ENCODE measurements around the gene ENPP7. TPM values are rescaled to one million over a fixed set of nuclear protein-coding genes. Genes with fewer than 3 reads are reported as not detected.

The ENPP7 gene
- total RNA-seq, 3 donors from 2014 or later = not detected

GRCh38 chr17:79706931-79707850 is 23.6 kb upstream of the ENPP7 start:
- no peak overlapping the region for H3K27ac ChIP-seq
- H3K36me3 ChIP-seq = no peaks in the 10 kb centered on the region
- DNase-seq (ENCODE audit: low spot score in 2 of 2) = no peak
- no peak for TF ChIP-seq CTCF (IDR thresholded peaks at IDR 0.05)
- TF ChIP-seq POLR2A (IDR thresholded peaks at IDR 0.05) = no peak
- TF ChIP-seq POLR2AphosphoS5 (IDR thresholded peaks at IDR 0.05) = no peak
- intact Hi-C loops (cut with DNase I; ENCODE audit: low total_unique reads) = no loop called here
- H3K4me1 ChIP-seq = no peaks in the 10 kb centered on the region
- H3K4me3 ChIP-seq = no peak overlapping the region
- H3K9me3 ChIP-seq = no peaks in the 10 kb centered on the region
- peaks cover 0 to 48% of the 10 kb centered on the region in 2 donors for H3K27me3 ChIP-seq

GRCh38 chr17:79707931-79708891 is 22.5 kb upstream of the ENPP7 start:
- no peaks in the 10 kb centered on the region for H3K9me3 ChIP-seq
- H3K36me3 ChIP-seq = no peaks in the 10 kb centered on the region
- intact Hi-C loops (cut with DNase I; ENCODE audit: low total_unique reads) = no loop called here
- no peak overlapping the region for H3K27ac ChIP-seq
- peak overlapping the region in 1 of 3 donors; percentile 53 for H3K4me3 ChIP-seq
- peak in 1 of 2 donors; percentile 35 for DNase-seq (ENCODE audit: low spot score in 2 of 2)
- no peaks in the 10 kb centered on the region for H3K4me1 ChIP-seq
- TF ChIP-seq CTCF (IDR thresholded peaks at IDR 0.05) = peak; percentile 45 to 78 (median 70)
- no peak for TF ChIP-seq POLR2A (IDR thresholded peaks at IDR 0.05)
- H3K27me3 ChIP-seq = peaks cover 0 to 44% of the 10 kb centered on the region in 2 donors

- peak; percentile 43 to 68 for DNase-seq (ENCODE audit: low spot score in 2 of 2)
- H3K4me1 ChIP-seq = no peaks in the 10 kb centered on the region
- intact Hi-C loops (cut with DNase I; ENCODE audit: low total_unique reads) = no loop called here
- no peak overlapping the region for H3K4me3 ChIP-seq
- H3K27ac ChIP-seq = no peak overlapping the region
- TF ChIP-seq POLR2A (IDR thresholded peaks at IDR 0.05) (no peak), POLR2AphosphoS5 (IDR thresholded peaks at IDR 0.05) (no peak), CTCF (IDR thresholded peaks at IDR 0.05) (no peak)
- H3K9me3 ChIP-seq = no peaks in the 10 kb centered on the region
- peaks cover 0 to 28% of the 10 kb centered on the region in 2 donors for H3K27me3 ChIP-seq
- H3K36me3 ChIP-seq = no peaks in the 10 kb centered on the region
These were observed 18.9 kb upstream of the ENPP7 start for GRCh38 chr17:79711715-79712305.

- Histone ChIP-seq H3K27me3 (peaks cover 0 to 20% of the 10 kb centered on the region in 2 donors), H3K9me3 (no peaks in the 10 kb centered on the region), H3K4me3 (no peak overlapping the region), H3K27ac (no peak overlapping the region), H3K36me3 (no peaks in the 10 kb centered on the region), H3K4me1 (no peaks in the 10 kb centered on the region)
- no peak for TF ChIP-seq CTCF (IDR thresholded peaks at IDR 0.05)
- no peak for TF ChIP-seq POLR2AphosphoS5 (IDR thresholded peaks at IDR 0.05)
- no peak for TF ChIP-seq POLR2A (IDR thresholded peaks at IDR 0.05)
- DNase-seq (ENCODE audit: low spot score in 2 of 2) = no peak
- intact Hi-C loops (cut with DNase I; ENCODE audit: low total_unique reads) = no loop called here
These were observed 17.4 kb upstream of the ENPP7 start for GRCh38 chr17:79713391-79713790.
